Islet of Langerhans (tissue), 1 donor: ENCODE results near the gene DYDC1.
"Not testable (repeated sequence)": the region's sequence is repeated elsewhere in the genome, so short reads cannot be mapped to it uniquely, and the experiment has no call there.

Experiments
- FAIRE-seq: peaks from one replicate; lab custom pipeline; 2011; peaks lifted over from hg19 to GRCh38; lab: Jason Lieb, UNC

DYDC1 gene

GRCh38 chr10:80333983-80334382 is 22.6 kb downstream of the DYDC1 start:
- FAIRE-seq = no peak

GRCh38 chr10:80324891-80325364 is 31.6 kb downstream of the DYDC1 start:
- no peak for FAIRE-seq

- no peak for FAIRE-seq
Measured at GRCh38 chr10:80324086-80324485, 32.5 kb downstream of the DYDC1 start.

- FAIRE-seq = no peak
Measured at GRCh38 chr10:80323311-80323710, 33.2 kb downstream of the DYDC1 start.

- FAIRE-seq = no peak
Measured at GRCh38 chr10:80322711-80323110, 33.8 kb downstream of the DYDC1 start.

- no peak for FAIRE-seq
Measured at GRCh38 chr10:80322158-80322557, 34.4 kb downstream of the DYDC1 start.

GRCh38 chr10:80321183-80321582 is 35.4 kb downstream of the DYDC1 start:
- FAIRE-seq = no peak

GRCh38 chr10:80320377-80320776 is 36.2 kb downstream of the DYDC1 start:
- FAIRE-seq = no peak

- FAIRE-seq = no peak
Measured at GRCh38 chr10:80319725-80320290, 36.7 kb downstream of the DYDC1 start.

- no peak for FAIRE-seq
Measured at GRCh38 chr10:80319318-80319717, 37.2 kb downstream of the DYDC1 start.

- no peak for FAIRE-seq
Measured at GRCh38 chr10:80318742-80319141, 37.8 kb downstream of the DYDC1 start.

GRCh38 chr10:80315391-80315790 is 41.2 kb downstream of the DYDC1 start:
- FAIRE-seq = no peak

- no peak for FAIRE-seq
Measured at GRCh38 chr10:80313523-80313922, 43.0 kb downstream of the DYDC1 start.

GRCh38 chr10:80305989-80306388 is 50.6 kb downstream of the DYDC1 start:
- not testable (repeated sequence) for FAIRE-seq

GRCh38 chr10:80296942-80297341 is 59.6 kb downstream of the DYDC1 start:
- no peak for FAIRE-seq

- FAIRE-seq = no peak
Measured at GRCh38 chr10:80292607-80293239, 63.8 kb downstream of the DYDC1 start.

- peak; percentile 90 for FAIRE-seq
Measured at GRCh38 chr10:80290474-80291220, 65.9 kb downstream of the DYDC1 start.

- FAIRE-seq = peak; percentile 84
Measured at GRCh38 chr10:80289451-80290287, 66.9 kb downstream of the DYDC1 start, which contains the start of gene MAT1A. MAT1A (minus strand) TSS chr10:80289658; CDS start chr10:80289423, 235 bp downstream.

- FAIRE-seq = no peak
Measured at GRCh38 chr10:80288849-80289248, 67.7 kb downstream of the DYDC1 start.
